AG09309 (cell line): ENCODE measurements around the gene NEBL.

ENCODE experiments used
- DNase-seq: peaks from one replicate; pipeline ENCODE4 v3.0.0-alpha.2; 2010; ENCODE audit warnings: low read depth
- H3K4me3 ChIP-seq: 2 replicates; pipeline ENCODE4 v1.5.1; 2011; ENCODE audit warnings: mild to moderate bottlenecking, low read depth, low read length, moderate library complexity; ENCODE audit not compliant: control insufficient read depth
- CTCF ChIP-seq: IDR thresholded peaks from 2 replicates; pipeline ENCODE4 v1.5.1; 2011; ENCODE audit warnings: mild to moderate bottlenecking, low read depth, low read length, inconsistent platforms; ENCODE audit not compliant: insufficient read depth, control insufficient read depth; ENCODE audit errors: missing control alignments

The NEBL gene

GRCh38 chr10:20814116-20814515, 83.0 kb downstream of the NEBL start:
- H3K4me3 ChIP-seq: no peak overlapping the region
- DNase-seq: no peak
- no peak for TF ChIP-seq CTCF

GRCh38 chr10:20811131-20811530, 86.0 kb downstream of the NEBL start:
- no peak for TF ChIP-seq CTCF
- no peak overlapping the region for H3K4me3 ChIP-seq
- no peak for DNase-seq

GRCh38 chr10:20809631-20810030, 87.5 kb downstream of the NEBL start:
- H3K4me3 ChIP-seq: no peak overlapping the region
- no peak for DNase-seq
- no peak for TF ChIP-seq CTCF

- no peak for TF ChIP-seq CTCF
- no peak overlapping the region for H3K4me3 ChIP-seq
- no peak for DNase-seq
Measured at GRCh38 chr10:20806487-20806886, 90.6 kb downstream of the NEBL start.

GRCh38 chr10:20797290-20797689, 99.8 kb downstream of the NEBL start:
- no peak for TF ChIP-seq CTCF
- no peak overlapping the region for H3K4me3 ChIP-seq
- no peak for DNase-seq

- no peak for TF ChIP-seq CTCF
- H3K4me3 ChIP-seq: no peak overlapping the region
- DNase-seq: no peak
Measured at GRCh38 chr10:20795391-20795790, 101.7 kb downstream of the NEBL start.

GRCh38 chr10:20785174-20785573, 111.9 kb downstream of the NEBL start:
- no peak for TF ChIP-seq CTCF
- no peak for DNase-seq
- H3K4me3 ChIP-seq: no peak overlapping the region
